Ovary (tissue), 3 donors: Measurements from ENCODE around the gene SYNPO2.

ENCODE experiments used
- CTCF ChIP-seq, 3 donors: fragments of 450-650 bp in 2 of 3; fragments of 200-600 bp in 1 of 3; IDR thresholded peaks; one replicate each; pipeline versions ENCODE4 v1.5.1 to v1.8.0; 2016 to 2022; ENCODE audit warnings: antibody characterized with exemption in 3 of 3, mild to moderate bottlenecking in 1 of 3
- POLR2A ChIP-seq: fragments of 450-650 bp; IDR thresholded peaks from one replicate; pipeline ENCODE4 v1.6.1; 2017; ENCODE audit warnings: antibody characterized with exemption, mild to moderate bottlenecking, moderate library complexity
- donor health status: DM: no; HTN: no; CAD: no.

- TF ChIP-seq CTCF (IDR thresholded peaks at IDR 0.05) (no peak), POLR2A (no peak)
Measured at GRCh38 chr4:118920247-118920646, 31.6 kb downstream of the SYNPO2 start.
